ENCODE measurements around the gene ABCC3. TPM values are rescaled to one million over a fixed set of nuclear protein-coding genes. Genes with fewer than 3 reads are reported as not detected.

ABCC3 gene
- total RNA-seq, 4 donors from 2014 or later: 19.6 to 93.7 (median 34.1) TPM

DNA sequence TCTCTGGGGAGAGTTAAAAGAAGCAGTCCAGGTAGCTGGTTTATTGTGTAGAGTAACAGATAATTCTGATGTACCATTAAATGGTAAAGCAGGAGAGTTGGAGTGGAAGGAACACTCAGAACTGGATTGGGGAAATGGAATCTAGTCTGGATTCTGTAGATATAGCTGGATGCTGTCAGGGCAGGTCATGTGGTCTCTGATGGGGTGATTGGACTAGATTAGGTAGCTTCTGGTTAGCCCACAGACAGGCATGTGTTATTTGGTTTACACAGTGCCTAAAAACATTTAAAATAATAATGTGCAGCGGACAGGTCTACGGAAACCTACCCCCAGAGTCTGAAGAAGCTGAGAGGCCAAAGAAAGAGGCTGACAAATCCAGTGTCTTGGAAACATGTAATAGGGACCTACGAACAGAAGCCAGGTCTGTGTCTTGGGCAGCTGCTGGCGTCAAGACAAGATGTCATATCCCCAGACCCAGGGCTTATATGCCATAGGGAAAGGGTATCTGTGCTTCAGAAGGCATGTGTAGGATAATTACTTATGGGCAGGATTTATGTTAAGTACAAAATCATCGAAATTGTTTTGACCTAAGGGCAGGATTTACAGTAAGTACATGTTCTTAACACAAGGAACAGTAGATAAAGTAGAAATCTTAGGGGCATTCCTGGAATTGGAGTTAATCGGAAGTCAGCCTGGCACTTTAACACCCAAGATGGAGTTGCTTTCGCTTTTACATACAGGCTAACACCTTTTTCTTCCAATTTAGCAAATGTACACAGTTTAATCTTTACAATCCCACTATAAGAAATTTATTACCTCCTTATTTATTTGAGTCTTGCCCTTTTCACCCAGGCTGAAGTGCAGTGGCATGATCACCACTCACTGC is 97.1 kb downstream of the ABCC3 start:
- intact Hi-C loops (cut with DNase I): no loop called here
- H3K27me3 ChIP-seq: no peaks in the 10 kb centered on the region
- no peak for DNase-seq
- H3K4me3 ChIP-seq: no peak overlapping the region
- H3K27ac ChIP-seq: peak overlapping the region in 1 of 4 donors; percentile 14
- H3K9me3 ChIP-seq: no peaks in the 10 kb centered on the region
- H3K36me3 ChIP-seq: peaks cover 0 to 7% (median 0%) of the 10 kb centered on the region in 3 donors
- 55 to 59% methylated on average over 7 of the region's 7 CpGs for WGBS, 2 donors
- no peak for TF ChIP-seq POLR2A (IDR thresholded peaks at IDR 0.05)
- TF ChIP-seq, protein P1, sequence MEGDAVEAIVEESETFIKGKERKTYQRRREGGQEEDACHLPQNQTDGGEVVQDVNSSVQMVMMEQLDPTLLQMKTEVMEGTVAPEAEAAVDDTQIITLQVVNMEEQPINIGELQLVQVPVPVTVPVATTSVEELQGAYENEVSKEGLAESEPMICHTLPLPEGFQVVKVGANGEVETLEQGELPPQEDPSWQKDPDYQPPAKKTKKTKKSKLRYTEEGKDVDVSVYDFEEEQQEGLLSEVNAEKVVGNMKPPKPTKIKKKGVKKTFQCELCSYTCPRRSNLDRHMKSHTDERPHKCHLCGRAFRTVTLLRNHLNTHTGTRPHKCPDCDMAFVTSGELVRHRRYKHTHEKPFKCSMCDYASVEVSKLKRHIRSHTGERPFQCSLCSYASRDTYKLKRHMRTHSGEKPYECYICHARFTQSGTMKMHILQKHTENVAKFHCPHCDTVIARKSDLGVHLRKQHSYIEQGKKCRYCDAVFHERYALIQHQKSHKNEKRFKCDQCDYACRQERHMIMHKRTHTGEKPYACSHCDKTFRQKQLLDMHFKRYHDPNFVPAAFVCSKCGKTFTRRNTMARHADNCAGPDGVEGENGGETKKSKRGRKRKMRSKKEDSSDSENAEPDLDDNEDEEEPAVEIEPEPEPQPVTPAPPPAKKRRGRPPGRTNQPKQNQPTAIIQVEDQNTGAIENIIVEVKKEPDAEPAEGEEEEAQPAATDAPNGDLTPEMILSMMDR (IDR thresholded peaks at IDR 0.05): no peak
- peaks cover 0 to 81% (median 47%) of the 10 kb centered on the region in 3 donors for H3K4me1 ChIP-seq

DNA sequence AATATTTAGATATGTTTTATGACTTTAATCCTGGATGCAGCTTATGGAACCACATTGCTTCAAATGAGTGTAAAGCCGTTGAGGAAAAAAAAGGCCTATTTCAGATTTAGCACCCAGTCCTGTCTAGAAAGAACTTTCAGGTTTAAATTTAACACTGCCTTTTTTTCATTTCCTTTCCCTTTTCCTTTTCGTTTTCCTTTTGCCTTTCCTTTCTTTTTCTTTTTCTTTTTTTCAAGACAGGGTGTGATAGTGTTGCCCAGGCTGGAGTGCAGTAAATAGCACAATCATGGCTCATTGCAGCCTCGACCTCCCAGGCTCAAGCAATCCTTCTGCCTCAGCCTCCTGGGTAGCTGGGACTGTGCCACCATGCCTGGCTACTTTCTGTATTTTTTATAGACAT is 100.6 kb downstream of the ABCC3 start:
- TF ChIP-seq POLR2A (IDR thresholded peaks at IDR 0.05): no peak
- TF ChIP-seq, protein P1 (IDR thresholded peaks at IDR 0.05): no peak
- Histone ChIP-seq H3K9me3 (no peaks in the 10 kb centered on the region), H3K27ac (no peak overlapping the region), H3K36me3 (peaks cover 0 to 38% (median 0%) of the 10 kb centered on the region in 3 donors), H3K4me1 (peaks cover 0 to 51% (median 21%) of the 10 kb centered on the region in 3 donors), H3K27me3 (no peaks in the 10 kb centered on the region), H3K4me3 (no peak overlapping the region)
- intact Hi-C loops (cut with DNase I): no loop called here
- 71 to 75% methylated on average over 3 of the region's 3 CpGs for WGBS, 2 donors
- DNase-seq: no peak

DNA sequence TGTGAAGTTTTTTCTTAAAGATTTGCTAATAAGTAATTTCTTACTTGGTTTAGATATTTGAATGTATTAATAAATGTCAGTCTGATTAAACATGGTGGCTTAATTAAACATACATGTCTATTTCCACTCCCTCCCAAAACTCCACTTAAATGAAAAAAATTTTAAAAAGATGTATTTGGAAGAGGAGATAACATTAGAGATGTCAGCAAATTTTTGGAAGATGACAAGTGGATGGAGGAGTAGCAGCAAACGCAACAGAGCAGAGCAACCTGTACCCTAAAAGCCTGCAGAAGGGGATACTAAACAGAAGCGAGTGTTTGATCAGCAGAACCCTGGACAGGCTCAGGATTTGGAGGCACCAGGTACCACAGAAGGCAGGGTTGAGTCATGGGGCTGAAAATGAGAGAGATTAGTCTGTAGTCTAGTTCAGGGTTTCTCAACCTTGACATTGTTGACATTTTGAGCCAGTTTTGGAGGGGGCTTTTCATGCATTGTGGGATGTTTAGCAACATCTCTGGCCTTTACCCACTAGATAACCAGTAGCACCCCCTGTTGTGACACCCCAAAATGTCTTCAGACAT is 102.5 kb downstream of the ABCC3 start:
- H3K36me3 ChIP-seq: peaks cover 8 to 57% (median 8%) of the 10 kb centered on the region in 3 donors
- H3K4me3 ChIP-seq: no peak overlapping the region
- no peak for DNase-seq
- intact Hi-C loops (cut with DNase I): no loop called here
- peaks cover 0 to 32% (median 4%) of the 10 kb centered on the region in 3 donors for H3K4me1 ChIP-seq
- no peak overlapping the region for H3K27ac ChIP-seq
- no peaks in the 10 kb centered on the region for H3K9me3 ChIP-seq
- no peaks in the 10 kb centered on the region for H3K27me3 ChIP-seq
- no peak for TF ChIP-seq POLR2A (IDR thresholded peaks at IDR 0.05)
- TF ChIP-seq, protein P1 (IDR thresholded peaks at IDR 0.05): no peak
- WGBS, 2 donors: 89 to 90% methylated on average over 2 of the region's 2 CpGs

DNA sequence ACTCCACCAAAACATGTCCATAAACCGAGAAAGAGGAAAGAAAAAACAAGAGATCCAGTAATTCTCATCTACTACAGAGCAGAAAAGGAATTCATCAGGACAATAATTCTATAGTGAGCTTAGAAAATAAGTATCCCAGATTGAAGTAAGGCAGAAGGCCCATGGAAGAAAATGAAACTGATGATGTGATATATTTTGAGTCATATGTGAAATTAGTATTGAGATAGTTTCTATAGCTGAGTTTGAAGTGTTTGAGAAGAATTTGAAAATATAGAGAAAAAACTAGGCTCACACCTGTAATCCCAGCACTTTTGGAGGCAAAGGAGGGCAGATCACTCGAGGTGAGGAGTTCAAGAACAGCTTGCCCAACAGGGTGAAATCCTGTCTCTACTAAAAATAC is 104.4 kb downstream of the ABCC3 start:
- no peaks in the 10 kb centered on the region for H3K27me3 ChIP-seq
- DNase-seq: no peak
- WGBS, 2 donors: 0 to 79% methylated on average over 2 of the region's 2 CpGs
- intact Hi-C loops (cut with DNase I): no loop called here
- peaks cover 12 to 75% (median 19%) of the 10 kb centered on the region in 3 donors for H3K36me3 ChIP-seq
- no peak overlapping the region for H3K27ac ChIP-seq
- no peak overlapping the region for H3K4me3 ChIP-seq
- H3K4me1 ChIP-seq: peaks cover 0 to 26% (median 0%) of the 10 kb centered on the region in 3 donors
- no peaks in the 10 kb centered on the region for H3K9me3 ChIP-seq
- TF ChIP-seq, protein P1 (IDR thresholded peaks at IDR 0.05): no peak
- TF ChIP-seq POLR2A (IDR thresholded peaks at IDR 0.05): no peak

Small RNA genes within 50 kb of the gene (small RNA-seq; reads per million reads assigned to genes)
- gene RF00019: 0 reads per million in 4 donors

Other genes starting within 250 kb of the ABCC3 start
- gene LRRC59, start 237.4 kb upstream of the ABCC3 start, total RNA-seq: 100 to 1,000 TPM in 1 of 4 donors, 10 to 100 TPM in 3; 63.4 to 136 (median 77.9) TPM
- 10 to 100 TPM in 3 of 4 donors, 1 to 10 TPM in 1; 7.0 to 26.3 (median 19.0) TPM for gene ACSF2, start 208.7 kb upstream of the ABCC3 start, total RNA-seq
- under 1 TPM in 2 of 4 donors, not detected in 2; 0.19 to 0.80 TPM for gene CHAD, start 166.0 kb upstream of the ABCC3 start, total RNA-seq
- 10 to 100 TPM in 3 of 4 donors, 1 to 10 TPM in 1; 9.1 to 19.3 (median 14.2) TPM for gene RSAD1, start 156.0 kb upstream of the ABCC3 start, total RNA-seq
- under 1 TPM in 1 of 4 donors, not detected in 3; 0.38 TPM for gene MYCBPAP, start 126.4 kb upstream of the ABCC3 start, total RNA-seq
- gene EPN3, start 102.1 kb upstream of the ABCC3 start, total RNA-seq: 100 to 1,000 TPM in 1 of 4 donors, 10 to 100 TPM in 3; 24.5 to 111 (median 51.8) TPM
- gene SPATA20, start 87.7 kb upstream of the ABCC3 start, total RNA-seq: 10 to 100 TPM; 34.1 to 67.3 (median 38.1) TPM
- gene CACNA1G, start 74.2 kb upstream of the ABCC3 start, total RNA-seq: under 1 TPM in 3 of 4 donors, not detected in 1; 0.11 to 0.38 (median 0.13) TPM
- gene ANKRD40, start 73.0 kb downstream of the ABCC3 start, total RNA-seq: 10 to 100 TPM; 10.7 to 34.9 (median 17.9) TPM
- gene LUC7L3, start 84.7 kb downstream of the ABCC3 start, total RNA-seq: 10 to 100 TPM; 18.0 to 95.2 (median 31.5) TPM
- not detected for gene ANKRD40CL, start 132.6 kb downstream of the ABCC3 start, total RNA-seq
- gene WFIKKN2, start 200.7 kb downstream of the ABCC3 start, total RNA-seq: under 1 TPM in 1 of 4 donors, not detected in 3; 0.08 TPM
- gene TOB1, start 231.5 kb downstream of the ABCC3 start, total RNA-seq: 10 to 100 TPM; 21.5 to 35.9 (median 31.1) TPM